ENCODE measurements around the gene NBDY.

The NBDY gene

DNA sequence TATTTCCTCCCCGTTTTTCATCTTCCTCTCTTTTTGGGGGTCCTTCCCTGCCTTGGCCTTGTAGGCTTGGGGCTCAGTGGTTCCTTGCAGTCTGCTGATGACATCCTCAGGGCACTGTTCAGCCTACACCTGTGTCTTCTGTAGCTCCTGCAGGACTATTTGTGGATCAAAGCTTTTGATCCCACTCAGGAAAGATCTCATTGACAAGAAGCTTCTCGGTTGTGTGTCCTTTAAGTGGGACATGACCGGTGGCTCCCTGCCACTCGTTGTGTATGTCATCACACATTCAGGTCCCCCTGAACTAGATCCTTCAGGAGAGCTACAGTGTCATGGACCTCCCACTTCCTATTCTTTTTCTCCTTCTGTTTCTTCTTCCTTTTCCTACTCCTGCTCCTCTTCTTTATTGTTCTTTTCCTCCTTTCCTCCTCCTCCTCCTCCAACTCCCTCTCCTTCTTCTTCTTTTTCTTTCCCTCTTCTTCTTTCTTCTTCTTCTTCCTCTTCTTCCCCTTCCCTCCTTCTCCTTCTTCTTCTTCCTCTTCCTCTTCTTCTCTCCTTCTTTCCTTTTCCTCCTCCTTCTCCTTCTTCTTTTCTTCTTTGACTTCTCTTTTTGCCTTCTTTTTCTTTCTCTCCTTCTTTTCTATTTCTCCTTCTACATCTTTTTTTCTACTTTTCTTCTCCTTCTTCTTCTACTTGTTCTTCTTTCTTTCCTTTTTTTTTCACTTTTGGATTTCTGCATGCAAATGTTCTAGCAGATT is 67.8 kb downstream of the NBDY start:
- no peak overlapping the region for H3K9ac ChIP-seq (ENCODE audit: insufficient read length)
- no peaks in the 10 kb centered on the region for H3K9me3 ChIP-seq (ENCODE audit: low read depth, low read length)
- H3K36me3 ChIP-seq (ENCODE audit: insufficient read depth, low read length) = no peaks in the 10 kb centered on the region
- TF ChIP-seq EZH2 (IDR thresholded peaks at IDR 0.05) (no peak), FOXP2 (optimal IDR thresholded peaks at IDR 0.05; ENCODE audit: control extremely low read depth, extremely low read length, insufficient read depth) (no peak), POLR2AphosphoS5 (IDR thresholded peaks at IDR 0.05; ENCODE audit: borderline replicate concordance, low read depth, low read length) (no peak)
- H3K27ac ChIP-seq = no peak overlapping the region
- H3K4me3 ChIP-seq = no peak overlapping the region
- DNase-seq (ENCODE audit: low read depth, low spot score) = no peak

DNA sequence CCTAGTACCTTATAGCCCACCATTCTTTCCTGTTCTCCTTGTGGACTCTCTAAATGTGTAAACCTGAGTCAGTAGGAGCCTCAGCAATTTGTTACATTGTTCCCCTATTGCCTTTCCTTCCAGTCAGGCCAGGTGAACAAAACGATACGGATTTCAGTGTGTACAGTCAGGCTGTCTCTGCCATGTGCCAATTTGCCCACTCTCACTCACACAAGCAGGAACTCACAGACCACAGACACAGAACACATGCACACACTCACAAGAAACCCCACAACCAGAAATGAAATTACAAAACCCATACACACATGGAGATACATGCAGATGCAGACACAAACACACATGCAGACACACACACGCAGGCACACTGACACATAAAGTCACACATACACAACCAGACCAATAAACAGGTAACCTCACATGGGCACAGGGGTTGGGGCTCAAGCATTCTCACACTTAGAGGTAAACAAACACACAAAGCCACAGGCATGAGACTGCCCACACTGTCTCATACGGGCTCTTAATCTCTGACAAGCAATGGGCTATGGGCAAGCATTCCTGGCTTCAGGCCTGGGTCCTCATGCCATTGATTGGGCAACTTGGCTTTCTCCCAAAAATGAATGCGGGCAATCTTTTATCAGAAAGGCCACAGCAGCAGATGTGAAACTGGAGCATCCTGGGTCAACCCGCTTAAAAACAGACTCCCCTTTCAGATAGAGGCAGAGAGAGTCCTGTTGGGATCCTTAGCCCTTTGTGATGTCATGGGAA is 68.7 kb downstream of the NBDY start:
- Histone ChIP-seq H3K27ac (no peak overlapping the region), H3K4me3 (no peak overlapping the region), H3K9me3 (ENCODE audit: low read depth, low read length) (no peaks in the 10 kb centered on the region), H3K9ac (ENCODE audit: insufficient read length) (no peak overlapping the region), H3K36me3 (ENCODE audit: insufficient read depth, low read length) (no peaks in the 10 kb centered on the region)
- DNase-seq (ENCODE audit: low read depth, low spot score) = no peak
- TF ChIP-seq POLR2AphosphoS5 (IDR thresholded peaks at IDR 0.05; ENCODE audit: borderline replicate concordance, low read depth, low read length) = no peak
- TF ChIP-seq FOXP2 (optimal IDR thresholded peaks at IDR 0.05; ENCODE audit: control extremely low read depth, extremely low read length, insufficient read depth) = no peak
- no peak for TF ChIP-seq EZH2 (IDR thresholded peaks at IDR 0.05)

DNA sequence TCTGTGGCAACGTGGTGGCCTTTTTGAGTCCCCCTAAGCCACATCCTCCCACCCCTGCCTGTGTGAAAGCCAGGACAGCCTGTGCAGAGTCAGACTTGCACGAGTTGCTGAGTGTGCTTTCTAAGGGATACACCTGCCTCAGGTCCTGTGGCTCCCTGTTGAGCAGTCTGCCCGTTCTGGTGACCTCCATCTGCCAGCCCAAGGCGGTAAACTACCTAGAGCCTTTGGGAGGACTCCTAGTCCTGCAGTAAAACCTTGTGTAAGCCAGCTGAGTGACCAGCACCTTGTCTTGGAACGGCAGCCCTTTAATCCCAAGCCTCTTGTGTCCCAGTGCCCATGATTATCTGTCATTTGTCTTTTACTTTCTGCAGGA is 69.3 kb downstream of the NBDY start:
- H3K9me3 ChIP-seq (ENCODE audit: low read depth, low read length) = no peaks in the 10 kb centered on the region
- TF ChIP-seq FOXP2 (optimal IDR thresholded peaks at IDR 0.05; ENCODE audit: control extremely low read depth, extremely low read length, insufficient read depth) (no peak), EZH2 (IDR thresholded peaks at IDR 0.05) (no peak), POLR2AphosphoS5 (IDR thresholded peaks at IDR 0.05; ENCODE audit: borderline replicate concordance, low read depth, low read length) (no peak)
- no peak overlapping the region for H3K4me3 ChIP-seq
- no peaks in the 10 kb centered on the region for H3K36me3 ChIP-seq (ENCODE audit: insufficient read depth, low read length)
- H3K9ac ChIP-seq (ENCODE audit: insufficient read length) = no peak overlapping the region
- H3K27ac ChIP-seq = no peak overlapping the region
- DNase-seq (ENCODE audit: low read depth, low spot score) = no peak

DNA sequence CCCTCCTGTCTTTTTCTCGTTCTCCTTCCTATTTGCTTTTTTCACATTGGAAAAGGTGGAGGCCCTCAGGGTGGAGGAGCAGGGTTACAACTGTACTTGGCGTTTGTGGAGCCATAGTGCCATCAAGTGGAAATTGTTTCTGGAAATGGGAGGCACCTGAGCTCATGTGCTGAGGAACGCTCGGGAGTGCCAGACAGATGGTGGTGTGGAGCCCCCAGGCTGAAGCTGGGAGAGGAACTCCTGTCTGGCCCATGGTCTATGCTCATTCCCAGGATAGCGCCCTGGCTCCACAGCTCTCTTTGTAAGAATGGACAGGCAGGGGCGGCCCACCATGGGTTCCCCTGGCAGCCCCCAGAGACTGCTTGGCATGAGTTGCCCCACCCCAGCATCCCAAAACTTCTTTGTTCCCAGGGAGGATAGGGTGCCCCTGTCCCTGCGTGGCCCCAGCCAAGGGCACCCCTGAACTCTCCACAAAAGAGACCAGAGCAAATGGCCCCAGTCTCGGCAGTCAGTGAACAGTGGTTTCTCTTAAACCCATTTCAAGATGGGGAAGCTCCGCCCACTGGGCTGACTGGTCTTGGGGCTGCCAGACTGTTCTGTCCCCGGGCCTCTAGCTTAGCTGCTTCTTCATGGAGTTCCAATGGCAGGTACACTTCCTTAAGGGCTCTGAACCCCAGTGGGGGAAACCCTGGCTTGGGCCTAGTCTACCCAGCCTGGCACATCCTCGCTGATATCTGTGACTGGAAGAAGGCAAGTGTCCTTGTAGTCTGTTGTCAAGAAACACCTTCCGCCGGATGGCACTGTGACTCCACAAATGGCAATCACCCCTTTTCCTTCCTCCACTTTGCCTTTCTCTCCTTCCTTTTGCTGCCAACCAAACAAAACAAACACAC is 70.1 kb downstream of the NBDY start:
- no peak for DNase-seq (ENCODE audit: low read depth, low spot score)
- no peaks in the 10 kb centered on the region for H3K9me3 ChIP-seq (ENCODE audit: low read depth, low read length)
- no peak for TF ChIP-seq FOXP2 (optimal IDR thresholded peaks at IDR 0.05; ENCODE audit: control extremely low read depth, extremely low read length, insufficient read depth)
- TF ChIP-seq POLR2AphosphoS5 (IDR thresholded peaks at IDR 0.05; ENCODE audit: borderline replicate concordance, low read depth, low read length) = no peak
- no peak for TF ChIP-seq EZH2 (IDR thresholded peaks at IDR 0.05)
- no peak overlapping the region for H3K4me3 ChIP-seq
- no peaks in the 10 kb centered on the region for H3K36me3 ChIP-seq (ENCODE audit: insufficient read depth, low read length)
- H3K27ac ChIP-seq = no peak overlapping the region
- no peak overlapping the region for H3K9ac ChIP-seq (ENCODE audit: insufficient read length)

DNA sequence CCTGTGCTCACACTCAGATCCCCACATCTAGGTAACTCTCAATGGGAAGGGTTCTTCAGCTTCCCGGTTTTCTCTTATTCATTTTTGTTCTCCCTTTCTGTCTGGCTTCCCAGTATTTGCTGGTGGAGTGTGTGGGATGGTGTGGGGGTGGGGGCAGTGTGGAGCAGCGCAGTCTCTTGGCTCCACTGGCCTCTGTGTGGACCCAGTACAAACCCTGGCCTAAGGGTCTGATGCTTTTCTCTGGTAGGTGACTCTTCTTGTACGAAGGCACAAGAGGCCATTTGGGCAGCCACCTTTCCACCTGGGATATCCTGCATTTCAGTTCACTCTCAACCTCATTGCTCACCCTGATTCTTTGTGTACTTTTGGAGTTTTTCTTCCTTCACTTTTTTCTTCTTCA is 71.3 kb downstream of the NBDY start:
- TF ChIP-seq EZH2 (IDR thresholded peaks at IDR 0.05) (no peak), FOXP2 (optimal IDR thresholded peaks at IDR 0.05; ENCODE audit: control extremely low read depth, extremely low read length, insufficient read depth) (no peak), POLR2AphosphoS5 (IDR thresholded peaks at IDR 0.05; ENCODE audit: borderline replicate concordance, low read depth, low read length) (no peak)
- no peaks in the 10 kb centered on the region for H3K36me3 ChIP-seq (ENCODE audit: insufficient read depth, low read length)
- H3K4me3 ChIP-seq = no peak overlapping the region
- no peaks in the 10 kb centered on the region for H3K9me3 ChIP-seq (ENCODE audit: low read depth, low read length)
- H3K9ac ChIP-seq (ENCODE audit: insufficient read length) = no peak overlapping the region
- H3K27ac ChIP-seq = no peak overlapping the region
- DNase-seq (ENCODE audit: low read depth, low spot score) = no peak

DNA sequence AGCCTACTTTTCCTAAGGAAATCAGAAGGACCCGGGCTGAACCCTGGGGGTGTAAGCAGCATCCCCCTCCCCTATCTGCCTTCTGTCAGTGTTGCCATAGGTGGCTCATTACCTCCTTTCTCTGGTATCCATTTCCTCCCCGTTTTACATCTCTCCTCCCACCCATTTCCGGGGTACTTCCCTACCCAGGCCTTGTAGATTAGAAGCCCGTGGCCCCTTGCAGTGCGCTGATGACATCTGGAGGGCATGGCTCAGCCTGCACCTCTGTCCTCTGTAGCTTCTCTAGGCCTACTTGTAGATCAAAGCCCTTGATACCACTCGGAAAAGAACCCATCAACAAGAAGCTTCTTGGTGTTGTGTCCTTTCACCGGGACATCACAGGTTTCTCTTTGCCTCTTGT is 71.8 kb downstream of the NBDY start:
- Histone ChIP-seq H3K27ac (no peak overlapping the region), H3K36me3 (ENCODE audit: insufficient read depth, low read length) (no peaks in the 10 kb centered on the region), H3K9me3 (ENCODE audit: low read depth, low read length) (no peaks in the 10 kb centered on the region), H3K4me3 (no peak overlapping the region), H3K9ac (ENCODE audit: insufficient read length) (no peak overlapping the region)
- TF ChIP-seq POLR2AphosphoS5 (IDR thresholded peaks at IDR 0.05; ENCODE audit: borderline replicate concordance, low read depth, low read length) (no peak), EZH2 (IDR thresholded peaks at IDR 0.05) (no peak), FOXP2 (optimal IDR thresholded peaks at IDR 0.05; ENCODE audit: control extremely low read depth, extremely low read length, insufficient read depth) (no peak)
- DNase-seq (ENCODE audit: low read depth, low spot score) = no peak

DNA sequence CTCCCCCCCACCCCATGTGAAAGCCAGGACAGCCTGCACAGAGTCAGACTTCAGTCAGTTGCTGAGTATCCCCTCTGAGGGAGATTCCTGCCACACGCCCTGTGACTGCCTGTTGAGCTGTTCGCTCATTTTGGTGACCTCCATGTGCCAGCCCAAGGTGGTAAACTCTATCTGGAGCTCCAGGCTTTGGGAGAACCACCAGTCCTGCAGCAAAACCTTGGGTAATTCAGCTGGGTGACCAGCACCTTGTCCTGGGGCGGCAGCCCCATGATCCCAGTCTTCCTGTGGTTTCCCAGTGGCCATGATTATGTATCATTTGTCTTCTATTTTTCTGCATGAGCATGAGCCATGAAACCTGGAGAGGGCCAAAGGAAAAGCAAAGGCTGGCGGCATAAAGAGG is 73.4 kb downstream of the NBDY start:
- no peak overlapping the region for H3K9ac ChIP-seq (ENCODE audit: insufficient read length)

More for the DNA sequence above, 73.4 kb downstream of the NBDY start:
- TF ChIP-seq POLR2AphosphoS5 (IDR thresholded peaks at IDR 0.05; ENCODE audit: borderline replicate concordance, low read depth, low read length) (no peak), FOXP2 (optimal IDR thresholded peaks at IDR 0.05; ENCODE audit: control extremely low read depth, extremely low read length, insufficient read depth) (no peak), EZH2 (IDR thresholded peaks at IDR 0.05) (no peak)
- Histone ChIP-seq H3K9me3 (ENCODE audit: low read depth, low read length) (no peaks in the 10 kb centered on the region), H3K4me3 (no peak overlapping the region), H3K27ac (no peak overlapping the region), H3K36me3 (ENCODE audit: insufficient read depth, low read length) (no peaks in the 10 kb centered on the region)
- no peak for DNase-seq (ENCODE audit: low read depth, low spot score)

Data from SK-N-MC (cell line).